NT2/D1 (cell line): ENCODE measurements around the gene MARS1.

Source experiments
- DNase-seq: peaks from one replicate; pipeline ENCODE4 v3.0.0-alpha.2; 2011; ENCODE audit warnings: low read depth, low spot score
- H3K27me3 ChIP-seq: 2 replicates; pipeline ENCODE4 v1.6.0; 2011; ENCODE audit warnings: mild to moderate bottlenecking; ENCODE audit not compliant: insufficient read length, insufficient read depth
- H3K36me3 ChIP-seq: 2 replicates; pipeline ENCODE4 v1.6.1; 2011; ENCODE audit warnings: mild to moderate bottlenecking, low read length, mixed read lengths; ENCODE audit not compliant: insufficient read depth, insufficient read length
- H3K4me1 ChIP-seq: 2 replicates; pipeline ENCODE4 v1.5.1; 2011; ENCODE audit not compliant: insufficient read depth, insufficient read length
- H3K4me3 ChIP-seq: 2 replicates; pipeline ENCODE4 v1.5.1; 2011; ENCODE audit warnings: low read depth; ENCODE audit not compliant: insufficient read length
- H3K9ac ChIP-seq: 2 replicates; pipeline ENCODE4 v1.6.0; 2011; ENCODE audit warnings: low read depth; ENCODE audit not compliant: insufficient read length
- H3K9me3 ChIP-seq: 2 replicates; pipeline ENCODE4 v1.5.1; 2011; ENCODE audit warnings: mild to moderate bottlenecking, low read length; ENCODE audit not compliant: insufficient read depth
- SUZ12 ChIP-seq: IDR thresholded peaks from 2 replicates; pipeline ENCODE4 v1.6.1; 2011; ENCODE audit not compliant: insufficient read length, insufficient read depth; ENCODE audit errors: extremely low read depth
- YY1 ChIP-seq: IDR thresholded peaks from 2 replicates; pipeline ENCODE4 v1.6.1; 2011; ENCODE audit not compliant: insufficient read length, insufficient read depth
- ZNF274 ChIP-seq: IDR thresholded peaks from 2 replicates; pipeline ENCODE4 v1.6.1; 2011; ENCODE audit warnings: mild to moderate bottlenecking, low read depth, low read length

The MARS1 gene

GRCh38 chr12:57459055-57459749 is 28.7 kb upstream of the MARS1 start:
- H3K4me3 ChIP-seq: peak overlapping the region; percentile 78
- peak; percentile 98 for DNase-seq
- no peaks in the 10 kb centered on the region for H3K9me3 ChIP-seq
- TF ChIP-seq SUZ12 (no peak), ZNF274 (no peak), YY1 (no peak)
- H3K4me1 ChIP-seq: peaks cover 23% of the 10 kb centered on the region
- no peaks in the 10 kb centered on the region for H3K27me3 ChIP-seq
- H3K9ac ChIP-seq: peak overlapping the region; percentile 88
- H3K36me3 ChIP-seq: no peaks in the 10 kb centered on the region

GRCh38 chr12:57459750-57460467 is 28.0 kb upstream of the MARS1 start, which contains the start of gene GLI1:
GLI1 (plus strand) TSS chr12:57459785; CDS start chr12:57463692, 3,907 bp downstream.
- peak within 1 kb of the TSS; percentile 96 for H3K9ac ChIP-seq
- H3K9me3 ChIP-seq: no peaks in the 10 kb centered on the region
- H3K4me1 ChIP-seq: peaks cover 17% of the 10 kb centered on the region
- DNase-seq: no peak
- H3K4me3 ChIP-seq: peak within 1 kb of the TSS; percentile 78
- TF ChIP-seq YY1 (no peak), ZNF274 (no peak), SUZ12 (no peak)
- H3K27me3 ChIP-seq: no peaks in the 10 kb centered on the region
- H3K36me3 ChIP-seq: no peaks in the 10 kb centered on the region

GRCh38 chr12:57460468-57460784 is 27.4 kb upstream of the MARS1 start:
- Histone ChIP-seq H3K27me3 (no peaks in the 10 kb centered on the region), H3K36me3 (peaks cover 3% of the 10 kb centered on the region), H3K4me3 (peak overlapping the region; percentile 78), H3K9ac (peak overlapping the region; percentile 96), H3K9me3 (no peaks in the 10 kb centered on the region), H3K4me1 (peaks cover 12% of the 10 kb centered on the region)
- TF ChIP-seq SUZ12 (no peak), YY1 (no peak), ZNF274 (no peak)
- no peak for DNase-seq

GRCh38 chr12:57460841-57461275 is 27.0 kb upstream of the MARS1 start:
- Histone ChIP-seq H3K9ac (peak overlapping the region; percentile 96), H3K4me1 (peaks cover 11% of the 10 kb centered on the region), H3K36me3 (peaks cover 8% of the 10 kb centered on the region), H3K9me3 (no peaks in the 10 kb centered on the region), H3K4me3 (peak overlapping the region; percentile 78), H3K27me3 (no peaks in the 10 kb centered on the region)
- DNase-seq: no peak
- TF ChIP-seq ZNF274 (no peak), YY1 (no peak), SUZ12 (no peak)

- Histone ChIP-seq H3K9me3 (no peaks in the 10 kb centered on the region), H3K4me1 (peaks cover 7% of the 10 kb centered on the region), H3K9ac (peak overlapping the region; percentile 96), H3K4me3 (peak overlapping the region; percentile 78), H3K36me3 (peaks cover 11% of the 10 kb centered on the region), H3K27me3 (no peaks in the 10 kb centered on the region)
- TF ChIP-seq SUZ12: no peak
- no peak for TF ChIP-seq YY1
- TF ChIP-seq ZNF274: no peak
- DNase-seq: peak; percentile 74
These were observed 26.5 kb upstream of the MARS1 start for GRCh38 chr12:57461276-57461916.

- Histone ChIP-seq H3K9ac (peak overlapping the region; percentile 83), H3K27me3 (no peaks in the 10 kb centered on the region), H3K9me3 (no peaks in the 10 kb centered on the region), H3K36me3 (peaks cover 11% of the 10 kb centered on the region), H3K4me1 (peaks cover 5% of the 10 kb centered on the region), H3K4me3 (peak overlapping the region; percentile 70)
- TF ChIP-seq YY1 (no peak), SUZ12 (no peak), ZNF274 (no peak)
- DNase-seq: no peak
These were observed 26.0 kb upstream of the MARS1 start for GRCh38 chr12:57461917-57462250.

GRCh38 chr12:57462251-57462911 is 25.5 kb upstream of the MARS1 start:
- H3K9me3 ChIP-seq: no peaks in the 10 kb centered on the region
- peak overlapping the region; percentile 70 for H3K4me3 ChIP-seq
- H3K27me3 ChIP-seq: no peaks in the 10 kb centered on the region
- peak overlapping the region; percentile 83 for H3K9ac ChIP-seq
- peak; percentile 91 for DNase-seq
- peaks cover 11% of the 10 kb centered on the region for H3K36me3 ChIP-seq
- H3K4me1 ChIP-seq: peaks cover 5% of the 10 kb centered on the region
- TF ChIP-seq ZNF274 (no peak), YY1 (no peak), SUZ12 (no peak)
